ENCODE data around the gene MTA1.

MTA1 gene

GRCh38 chr14:105477660-105478397 lies 58.2 kb downstream of the MTA1 start:
- H3K27me3 ChIP-seq (ENCODE audit: control insufficient read depth, insufficient read depth, low read length): peaks cover 15% of the 10 kb centered on the region
- H3K9ac ChIP-seq (ENCODE audit: low read length): no peak overlapping the region
- no peaks in the 10 kb centered on the region for H3K36me3 ChIP-seq (ENCODE audit: control insufficient read depth, insufficient read depth, low read length)
- H3K4me1 ChIP-seq (ENCODE audit: control insufficient read depth, insufficient read depth, low read length): peaks cover 24% of the 10 kb centered on the region
- no peak overlapping the region for H3K4me3 ChIP-seq (ENCODE audit: low read length)
- no peak overlapping the region for H3K27ac ChIP-seq (ENCODE audit: low read depth, low read length)

DNA sequence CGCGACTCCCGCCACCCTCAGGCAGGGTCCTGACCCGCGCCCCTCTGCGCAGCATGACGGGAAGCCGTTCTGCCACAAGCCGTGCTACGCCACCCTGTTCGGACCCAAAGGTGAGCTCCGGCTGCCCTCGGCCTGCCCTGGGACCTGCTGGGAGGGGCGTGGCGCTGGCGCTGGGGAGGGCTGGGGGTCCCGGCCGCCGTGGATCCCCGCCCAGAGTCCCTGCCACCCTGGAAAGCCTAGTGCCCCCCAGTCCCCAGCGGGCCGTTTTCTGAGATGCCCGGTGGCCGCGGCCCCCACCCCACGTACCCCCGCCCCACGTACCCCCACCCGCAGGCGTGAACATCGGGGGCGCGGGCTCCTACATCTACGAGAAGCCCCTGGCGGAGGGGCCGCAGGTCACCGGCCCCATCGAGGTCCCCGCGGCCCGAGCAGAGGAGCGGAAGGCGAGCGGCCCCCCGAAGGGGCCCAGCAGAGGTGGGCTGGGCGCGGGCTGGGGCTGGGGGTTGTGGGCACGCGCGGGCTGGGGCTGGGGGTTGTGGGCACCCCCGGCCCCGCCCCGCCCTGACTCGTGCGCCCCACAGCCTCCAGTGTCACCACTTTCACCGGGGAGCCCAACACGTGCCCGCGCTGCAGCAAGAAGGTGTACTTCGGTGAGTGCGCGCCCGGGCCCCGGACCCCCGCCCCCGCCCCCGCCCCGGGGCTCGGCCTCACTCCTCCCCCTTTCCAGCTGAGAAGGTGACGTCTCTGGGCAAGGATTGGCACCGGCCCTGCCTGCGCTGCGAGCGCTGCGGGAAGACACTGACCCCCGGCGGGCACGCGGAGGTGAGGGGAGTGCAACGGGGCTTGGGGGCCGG lies 59.0 kb downstream of the MTA1 start:
- Histone ChIP-seq H3K4me1 (ENCODE audit: control insufficient read depth, insufficient read depth, low read length) (peaks cover 29% of the 10 kb centered on the region), H3K27ac (ENCODE audit: low read depth, low read length) (no peak overlapping the region), H3K4me3 (ENCODE audit: low read length) (no peak overlapping the region)

GRCh38 chr14:105479431-105480158 lies 60.0 kb downstream of the MTA1 start:
- Histone ChIP-seq H3K27ac (ENCODE audit: low read depth, low read length) (peak overlapping the region; percentile 98), H3K36me3 (ENCODE audit: control insufficient read depth, insufficient read depth, low read length) (no peaks in the 10 kb centered on the region), H3K4me1 (ENCODE audit: control insufficient read depth, insufficient read depth, low read length) (peaks cover 33% of the 10 kb centered on the region), H3K4me3 (ENCODE audit: low read length) (no peak overlapping the region), H3K9ac (ENCODE audit: low read length) (no peak overlapping the region), H3K27me3 (ENCODE audit: control insufficient read depth, insufficient read depth, low read length) (peaks cover 15% of the 10 kb centered on the region)

More for the DNA sequence above, 59.0 kb downstream of the MTA1 start:
- H3K9ac ChIP-seq (ENCODE audit: low read length): no peak overlapping the region
- H3K36me3 ChIP-seq (ENCODE audit: control insufficient read depth, insufficient read depth, low read length): no peaks in the 10 kb centered on the region
- peaks cover 15% of the 10 kb centered on the region for H3K27me3 ChIP-seq (ENCODE audit: control insufficient read depth, insufficient read depth, low read length)

GRCh38 chr14:105480199-105480746 lies 60.6 kb downstream of the MTA1 start:
- peaks cover 33% of the 10 kb centered on the region for H3K4me1 ChIP-seq (ENCODE audit: control insufficient read depth, insufficient read depth, low read length)
- peaks cover 13% of the 10 kb centered on the region for H3K27me3 ChIP-seq (ENCODE audit: control insufficient read depth, insufficient read depth, low read length)
- H3K27ac ChIP-seq (ENCODE audit: low read depth, low read length): peak overlapping the region; percentile 98
- H3K9ac ChIP-seq (ENCODE audit: low read length): no peak overlapping the region
- H3K4me3 ChIP-seq (ENCODE audit: low read length): peak overlapping the region; percentile 87
- H3K36me3 ChIP-seq (ENCODE audit: control insufficient read depth, insufficient read depth, low read length): no peaks in the 10 kb centered on the region

DNA sequence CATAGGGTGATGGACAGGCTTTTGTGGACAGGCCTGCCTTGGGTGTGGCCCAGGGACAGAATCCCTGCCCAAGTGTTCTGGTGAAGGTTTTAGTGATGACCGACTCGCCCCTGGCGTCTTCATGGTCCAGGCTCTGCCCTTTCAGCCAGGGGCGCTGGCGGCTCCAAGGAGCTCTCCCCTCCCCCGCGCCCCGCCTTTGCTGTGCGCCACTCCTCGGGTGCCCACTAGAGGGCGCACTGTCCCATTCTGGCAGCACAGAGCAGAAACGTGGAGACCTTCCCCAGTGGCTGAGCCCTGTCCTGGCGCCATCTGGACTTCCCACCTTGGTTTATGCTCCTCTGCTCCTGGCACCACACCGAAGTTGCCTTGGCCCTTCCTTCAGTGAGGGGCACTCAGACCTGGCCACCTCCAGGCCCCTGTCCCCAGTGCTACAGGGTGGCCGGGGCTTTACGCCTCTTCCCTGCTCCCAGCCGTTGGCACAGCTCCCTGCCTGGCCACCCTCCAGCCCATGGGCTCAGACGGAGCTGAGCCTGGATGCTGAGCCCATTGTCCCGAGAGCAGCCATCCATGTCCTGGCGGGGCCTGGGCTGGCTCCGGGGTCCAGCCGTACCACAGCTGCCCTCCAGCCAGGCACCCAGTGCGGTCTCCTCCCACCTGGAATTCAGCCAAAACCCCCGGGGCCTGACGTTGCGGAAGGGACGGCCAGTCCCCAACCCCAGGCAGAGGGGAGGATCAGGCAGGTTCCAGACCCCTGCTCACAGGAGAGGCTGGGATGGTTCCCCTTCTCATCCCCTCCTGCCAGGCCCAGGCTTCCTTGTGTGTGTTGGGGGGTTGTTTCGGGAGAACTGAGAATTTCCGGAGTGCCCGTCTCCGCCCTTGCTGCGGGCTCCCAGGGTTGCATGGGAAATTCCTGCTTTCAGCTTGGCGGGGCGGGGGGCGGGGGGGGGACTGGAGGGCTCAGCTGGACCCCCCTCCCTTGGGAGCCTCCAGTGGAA lies 61.5 kb downstream of the MTA1 start:
- Histone ChIP-seq H3K27me3 (ENCODE audit: control insufficient read depth, insufficient read depth, low read length) (peaks cover 13% of the 10 kb centered on the region), H3K9ac (ENCODE audit: low read length) (peak overlapping the region; percentile 90), H3K27ac (ENCODE audit: low read depth, low read length) (peak overlapping the region; percentile 98), H3K36me3 (ENCODE audit: control insufficient read depth, insufficient read depth, low read length) (no peaks in the 10 kb centered on the region), H3K4me1 (ENCODE audit: control insufficient read depth, insufficient read depth, low read length) (peaks cover 32% of the 10 kb centered on the region), H3K4me3 (ENCODE audit: low read length) (peak overlapping the region; percentile 87)

DNA sequence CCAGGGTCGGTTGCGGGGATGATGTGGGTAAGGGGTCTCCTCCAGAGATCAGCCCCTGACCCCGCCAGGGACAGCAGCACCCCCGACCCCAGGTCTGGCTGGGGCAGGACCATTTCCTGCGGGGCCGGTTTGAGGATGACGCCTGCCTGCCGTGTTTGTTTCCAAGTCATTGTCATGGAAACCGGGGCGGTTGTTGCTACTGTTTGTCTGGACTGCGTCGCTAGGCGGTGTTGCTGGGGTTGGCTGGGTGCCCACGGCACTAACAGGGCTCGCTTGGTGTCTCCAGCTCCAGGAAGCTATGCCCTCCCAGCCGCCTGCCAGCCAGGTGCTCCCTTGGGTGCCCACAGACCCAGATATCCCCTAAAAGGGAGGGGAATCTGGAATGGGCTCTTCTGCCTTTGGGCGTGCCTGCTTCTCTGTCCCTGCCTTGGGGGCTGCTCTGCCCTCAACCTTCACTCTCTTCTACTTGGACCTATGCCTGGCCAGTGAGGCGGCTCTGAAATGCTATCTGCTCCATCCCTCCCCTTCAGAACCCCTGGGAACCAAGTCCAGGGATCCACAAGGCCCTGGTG lies 62.3 kb downstream of the MTA1 start:
- peak overlapping the region; percentile 98 for H3K27ac ChIP-seq (ENCODE audit: low read depth, low read length)
- H3K36me3 ChIP-seq (ENCODE audit: control insufficient read depth, insufficient read depth, low read length): no peaks in the 10 kb centered on the region
- peaks cover 9% of the 10 kb centered on the region for H3K27me3 ChIP-seq (ENCODE audit: control insufficient read depth, insufficient read depth, low read length)
- H3K4me1 ChIP-seq (ENCODE audit: control insufficient read depth, insufficient read depth, low read length): peaks cover 28% of the 10 kb centered on the region
- H3K9ac ChIP-seq (ENCODE audit: low read length): peak overlapping the region; percentile 68
- H3K4me3 ChIP-seq (ENCODE audit: low read length): peak overlapping the region; percentile 51

DNA sequence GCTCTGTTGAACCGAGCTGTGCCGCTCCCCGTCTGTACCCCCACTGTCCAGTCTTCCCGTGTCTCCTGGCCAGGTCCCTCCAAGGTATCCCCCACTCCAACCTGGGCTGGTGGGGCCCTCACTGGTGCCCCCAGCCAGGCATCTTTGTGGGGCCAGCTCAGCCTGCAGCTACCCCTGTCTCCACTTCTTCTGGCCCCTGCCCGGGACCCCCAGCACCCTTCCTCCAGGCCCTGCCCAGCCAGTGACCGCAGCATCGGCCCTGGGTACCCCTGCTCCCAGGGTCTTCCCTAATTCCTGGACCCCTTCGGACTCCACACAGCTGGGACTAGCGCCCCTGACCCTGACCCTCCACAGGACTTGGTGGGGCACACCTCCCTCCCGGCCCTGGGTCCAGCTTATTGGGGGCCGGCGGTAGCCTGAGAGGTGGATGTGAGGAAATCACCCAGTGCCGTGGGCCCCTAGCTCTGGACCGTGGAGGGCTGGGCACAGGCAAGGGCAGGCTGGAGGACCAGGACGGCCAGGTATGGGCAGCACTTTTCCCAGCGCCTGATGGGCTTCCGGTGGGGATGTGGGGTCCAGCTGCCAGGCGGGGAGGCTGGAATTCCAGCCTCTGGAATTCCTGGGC lies 63.0 kb downstream of the MTA1 start:
- H3K27me3 ChIP-seq (ENCODE audit: control insufficient read depth, insufficient read depth, low read length): peaks cover 4% of the 10 kb centered on the region
- peak overlapping the region; percentile 51 for H3K4me3 ChIP-seq (ENCODE audit: low read length)
- H3K27ac ChIP-seq (ENCODE audit: low read depth, low read length): peak overlapping the region; percentile 98
- H3K36me3 ChIP-seq (ENCODE audit: control insufficient read depth, insufficient read depth, low read length): no peaks in the 10 kb centered on the region
- H3K9ac ChIP-seq (ENCODE audit: low read length): no peak overlapping the region
- peaks cover 28% of the 10 kb centered on the region for H3K4me1 ChIP-seq (ENCODE audit: control insufficient read depth, insufficient read depth, low read length)

- Histone ChIP-seq H3K27ac (ENCODE audit: low read depth, low read length) (peak overlapping the region; percentile 98), H3K27me3 (ENCODE audit: control insufficient read depth, insufficient read depth, low read length) (peaks cover 4% of the 10 kb centered on the region), H3K4me1 (ENCODE audit: control insufficient read depth, insufficient read depth, low read length) (peaks cover 28% of the 10 kb centered on the region), H3K9ac (ENCODE audit: low read length) (no peak overlapping the region), H3K36me3 (ENCODE audit: control insufficient read depth, insufficient read depth, low read length) (no peaks in the 10 kb centered on the region), H3K4me3 (ENCODE audit: low read length) (no peak overlapping the region)
Measured at GRCh38 chr14:105483300-105484068, 63.9 kb downstream of the MTA1 start.

DNA sequence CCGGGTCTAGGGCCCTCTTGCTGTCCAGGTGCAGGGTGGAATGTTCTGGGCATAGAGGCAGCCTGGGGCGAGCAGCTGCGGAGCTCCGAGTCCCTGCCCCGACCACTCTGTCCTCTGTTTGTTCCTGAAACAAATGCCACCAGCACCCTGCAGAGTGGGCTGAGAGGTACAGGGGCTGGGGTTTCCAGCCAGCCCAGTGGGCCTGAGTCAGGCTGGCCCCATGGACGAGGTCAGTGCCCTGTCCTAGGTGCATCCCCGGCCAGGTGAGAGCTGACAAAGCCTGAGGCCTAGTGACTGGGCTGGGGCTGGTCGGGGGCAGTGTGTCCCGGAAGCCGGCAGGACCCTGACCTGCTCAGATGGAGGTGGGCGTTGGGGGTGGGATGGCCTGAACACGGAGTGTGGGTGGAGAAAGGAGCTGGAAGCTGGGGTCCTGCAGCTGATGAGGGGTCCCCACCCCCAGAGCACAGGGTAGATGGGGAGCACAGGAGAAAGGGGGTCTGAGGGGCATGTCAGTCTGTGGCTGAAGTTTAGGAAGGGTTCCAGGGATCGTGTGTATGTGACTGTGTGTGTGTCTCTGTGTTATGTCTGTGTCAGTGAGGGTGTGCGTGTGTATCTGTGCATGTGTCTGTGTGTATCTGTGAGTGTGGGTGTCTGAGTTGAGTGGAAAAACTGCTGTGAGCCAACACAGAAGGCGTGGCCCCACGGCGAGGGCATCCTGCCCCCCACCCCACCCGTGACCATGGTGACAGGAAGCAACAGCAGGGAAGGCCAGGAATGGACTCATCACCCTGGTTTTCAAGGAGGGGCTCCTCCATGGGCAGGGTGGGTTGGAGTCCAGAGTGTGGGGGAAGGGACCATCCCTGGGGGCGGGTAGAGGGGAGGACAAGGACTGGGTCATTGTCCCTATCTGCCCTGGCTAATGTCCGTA lies 64.7 kb downstream of the MTA1 start:
- H3K36me3 ChIP-seq (ENCODE audit: control insufficient read depth, insufficient read depth, low read length): no peaks in the 10 kb centered on the region
- H3K9ac ChIP-seq (ENCODE audit: low read length): no peak overlapping the region
- no peak overlapping the region for H3K4me3 ChIP-seq (ENCODE audit: low read length)
- H3K4me1 ChIP-seq (ENCODE audit: control insufficient read depth, insufficient read depth, low read length): peaks cover 30% of the 10 kb centered on the region
- peak overlapping the region; percentile 19 for H3K27ac ChIP-seq (ENCODE audit: low read depth, low read length)
- H3K27me3 ChIP-seq (ENCODE audit: control insufficient read depth, insufficient read depth, low read length): peaks cover 4% of the 10 kb centered on the region
